PC-3 (cell line): ENCODE results near the gene NOG.

Source experiments
- EZH2 ChIP-seq: fragments of 300-600 bp; sonication (generic); IDR thresholded peaks from one replicate; pipeline ENCODE4 v1.6.1; 2017; ENCODE audit warnings: antibody characterized with exemption, mild to moderate bottlenecking, low read length; ENCODE audit not compliant: unreplicated experiment
- TF ChIP-seq, protein P1 (sequence below): fragments of 300-600 bp; sonication (generic); conservative IDR thresholded peaks from 2 replicates; pipeline ENCODE4 v1.5.1; 2017; ENCODE audit warnings: antibody characterized with exemption, low read depth, mild to moderate bottlenecking, low read length

DNA sequence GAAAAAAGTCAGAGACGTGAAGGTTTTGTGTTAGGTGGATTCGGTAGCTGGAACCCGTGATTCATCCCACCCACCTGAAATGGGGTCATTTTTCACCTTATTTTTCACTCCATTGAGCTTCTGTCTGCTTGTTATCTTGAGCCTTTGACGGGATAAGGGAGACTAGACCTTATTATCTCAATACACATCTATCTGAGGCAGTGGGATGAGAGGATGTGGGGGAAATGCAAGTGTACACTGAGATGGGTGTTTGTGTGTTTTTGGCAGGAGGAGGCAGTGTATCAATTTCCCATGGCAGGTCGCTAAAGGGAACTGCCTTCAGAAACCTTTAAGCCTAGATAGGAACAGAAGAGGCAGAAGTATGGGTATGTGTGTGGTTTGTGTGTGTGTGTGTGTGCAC, 6.2 kb upstream of the NOG start:
- TF ChIP-seq, protein P1, sequence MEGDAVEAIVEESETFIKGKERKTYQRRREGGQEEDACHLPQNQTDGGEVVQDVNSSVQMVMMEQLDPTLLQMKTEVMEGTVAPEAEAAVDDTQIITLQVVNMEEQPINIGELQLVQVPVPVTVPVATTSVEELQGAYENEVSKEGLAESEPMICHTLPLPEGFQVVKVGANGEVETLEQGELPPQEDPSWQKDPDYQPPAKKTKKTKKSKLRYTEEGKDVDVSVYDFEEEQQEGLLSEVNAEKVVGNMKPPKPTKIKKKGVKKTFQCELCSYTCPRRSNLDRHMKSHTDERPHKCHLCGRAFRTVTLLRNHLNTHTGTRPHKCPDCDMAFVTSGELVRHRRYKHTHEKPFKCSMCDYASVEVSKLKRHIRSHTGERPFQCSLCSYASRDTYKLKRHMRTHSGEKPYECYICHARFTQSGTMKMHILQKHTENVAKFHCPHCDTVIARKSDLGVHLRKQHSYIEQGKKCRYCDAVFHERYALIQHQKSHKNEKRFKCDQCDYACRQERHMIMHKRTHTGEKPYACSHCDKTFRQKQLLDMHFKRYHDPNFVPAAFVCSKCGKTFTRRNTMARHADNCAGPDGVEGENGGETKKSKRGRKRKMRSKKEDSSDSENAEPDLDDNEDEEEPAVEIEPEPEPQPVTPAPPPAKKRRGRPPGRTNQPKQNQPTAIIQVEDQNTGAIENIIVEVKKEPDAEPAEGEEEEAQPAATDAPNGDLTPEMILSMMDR, result no peak
- TF ChIP-seq EZH2, result no peak
